CD1c-positive myeloid dendritic cell (primary cell): ENCODE results near the gene GNMT.
"Not testable (repeated sequence)": the region's sequence is repeated elsewhere in the genome, so short reads cannot be mapped to it uniquely, and the experiment has no call there.

Experiments used
- DNase-seq: peaks from one replicate; pipeline ENCODE4 v3.0.0-alpha.2; 2016; ENCODE audit errors: extremely low spot score

The GNMT gene

GRCh38 chr6:42974919-42975505 is 14.5 kb downstream of the GNMT start:
- DNase-seq, result no peak

- DNase-seq, result peak; percentile 21
Observed at GRCh38 chr6:42978487-42978838, 17.9 kb downstream of the GNMT start.

GRCh38 chr6:42978839-42979522 is 18.4 kb downstream of the GNMT start, which contains the start of gene PEX6:
PEX6 (minus strand) TSS chr6:42979181; CDS start chr6:42979150, 31 bp downstream.
- DNase-seq, result peak; percentile 93

DNA sequence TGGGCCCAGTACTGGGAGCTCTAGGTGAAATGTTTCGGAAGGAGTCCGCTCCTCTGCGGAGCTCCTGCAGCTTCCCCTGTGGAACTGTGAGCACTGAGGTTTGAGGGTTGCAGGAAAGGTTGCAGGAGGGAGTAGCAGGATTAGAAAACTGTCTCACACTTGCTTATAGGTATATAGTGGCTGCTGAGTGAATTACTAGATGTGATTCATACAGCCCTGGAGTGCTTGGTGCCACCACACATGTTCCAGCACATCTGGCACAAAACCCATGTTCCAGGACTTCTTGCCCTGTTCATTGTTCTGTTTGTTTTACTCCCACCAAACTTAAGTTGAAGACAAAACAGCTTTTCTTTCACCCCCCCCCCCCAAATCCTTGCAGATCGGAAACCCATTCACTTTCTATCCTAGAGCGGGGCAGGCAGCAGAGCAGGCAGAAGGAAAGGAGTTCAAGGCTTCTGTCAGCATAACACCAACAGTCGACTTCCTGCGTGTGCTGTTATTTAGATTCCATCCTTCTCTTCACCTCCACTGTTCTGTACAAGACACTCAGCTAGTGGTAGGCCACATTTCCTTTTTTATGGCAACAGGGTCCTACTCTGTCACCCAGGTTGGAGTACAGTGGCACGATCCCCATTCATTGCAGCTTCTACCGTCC is 19.1 kb downstream of the GNMT start:
- DNase-seq, result no peak

DNA sequence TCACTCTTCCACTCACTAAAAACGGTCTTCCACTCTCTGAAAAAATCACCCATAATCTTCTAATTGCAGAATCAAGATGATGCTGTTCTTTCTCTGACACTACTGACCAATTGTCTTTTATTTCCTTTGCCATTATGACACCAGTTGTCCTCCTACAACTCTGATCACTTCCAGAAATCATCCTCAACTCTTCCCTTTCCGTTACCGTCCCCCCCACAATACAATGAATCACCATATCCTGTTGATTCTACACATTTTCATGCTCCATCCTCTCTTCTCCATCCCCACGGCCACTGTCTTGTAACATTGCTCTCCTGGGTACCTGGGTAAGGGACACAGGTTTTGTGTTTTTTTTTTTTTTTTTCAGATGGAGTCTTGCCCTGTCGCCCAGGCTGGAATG is 21.3 kb downstream of the GNMT start:
- DNase-seq, result no peak

GRCh38 chr6:42984001-42984923 is 23.7 kb downstream of the GNMT start, which contains the start of gene PPP2R5D:
PPP2R5D (plus strand) TSS chr6:42984570; CDS start chr6:42984678, 108 bp downstream.
- peak; percentile 99 for DNase-seq

DNA sequence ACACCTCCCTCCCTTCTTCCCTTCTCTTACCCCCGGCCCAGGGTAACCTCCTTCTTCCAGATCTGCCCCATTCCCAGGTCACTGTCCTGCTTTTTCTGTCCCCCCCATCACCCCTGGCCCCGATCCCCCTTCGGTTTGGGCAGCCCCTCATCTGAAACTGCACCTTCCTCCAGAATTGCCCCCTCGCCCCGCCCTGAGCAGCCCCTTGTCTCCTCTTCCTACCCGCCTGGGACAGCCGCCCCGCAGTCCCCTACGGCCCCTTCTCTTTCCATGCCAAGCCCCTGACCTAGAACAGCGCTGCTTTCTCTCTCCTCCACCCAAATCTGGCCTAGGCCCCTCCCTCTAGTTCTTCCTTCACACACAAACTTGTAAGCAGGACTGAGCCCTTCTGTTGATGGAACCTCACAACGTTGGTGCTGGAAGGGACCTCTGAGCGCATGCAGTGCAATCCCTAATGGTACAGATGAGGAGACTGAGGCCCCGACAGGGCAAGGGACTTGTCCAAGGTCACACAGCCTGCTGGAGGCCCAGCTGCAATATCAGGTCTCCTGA is 24.4 kb downstream of the GNMT start:
- DNase-seq, result no peak

- no peak for DNase-seq
Observed at GRCh38 chr6:42987533-42988451, 27.2 kb downstream of the GNMT start.

- no peak for DNase-seq
Observed at GRCh38 chr6:42988486-42989020, 28.0 kb downstream of the GNMT start.

GRCh38 chr6:42989923-42990322 is 29.4 kb downstream of the GNMT start:
- no peak for DNase-seq

GRCh38 chr6:42993445-42993844 is 32.9 kb downstream of the GNMT start:
- DNase-seq, result no peak

GRCh38 chr6:42996513-42996912 is 36.0 kb downstream of the GNMT start:
- no peak for DNase-seq

GRCh38 chr6:42998205-42998604 is 37.7 kb downstream of the GNMT start:
- DNase-seq, result not testable (repeated sequence)

DNA sequence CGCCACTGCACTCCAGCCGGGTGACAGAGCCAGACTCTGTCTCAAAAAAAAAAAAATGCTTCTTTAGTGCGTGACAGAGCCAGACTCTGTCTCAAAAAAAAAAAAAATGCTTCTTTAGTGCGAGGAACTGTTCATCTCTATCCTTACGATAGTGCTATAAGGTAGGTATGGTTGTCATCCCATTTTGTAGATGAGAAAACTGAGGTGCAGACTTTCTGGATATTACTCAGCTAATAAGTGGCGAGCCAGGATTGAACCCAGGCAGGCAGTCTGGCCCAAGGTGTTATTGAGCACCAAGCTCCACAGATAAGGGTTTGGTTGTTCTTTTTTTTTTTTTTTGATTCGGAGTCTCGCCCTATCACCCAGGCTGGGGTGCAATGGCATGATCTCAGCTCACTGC is 41.3 kb downstream of the GNMT start:
- DNase-seq, result no peak

- no peak for DNase-seq
Observed at GRCh38 chr6:43005844-43006243, 45.3 kb downstream of the GNMT start.

DNA sequence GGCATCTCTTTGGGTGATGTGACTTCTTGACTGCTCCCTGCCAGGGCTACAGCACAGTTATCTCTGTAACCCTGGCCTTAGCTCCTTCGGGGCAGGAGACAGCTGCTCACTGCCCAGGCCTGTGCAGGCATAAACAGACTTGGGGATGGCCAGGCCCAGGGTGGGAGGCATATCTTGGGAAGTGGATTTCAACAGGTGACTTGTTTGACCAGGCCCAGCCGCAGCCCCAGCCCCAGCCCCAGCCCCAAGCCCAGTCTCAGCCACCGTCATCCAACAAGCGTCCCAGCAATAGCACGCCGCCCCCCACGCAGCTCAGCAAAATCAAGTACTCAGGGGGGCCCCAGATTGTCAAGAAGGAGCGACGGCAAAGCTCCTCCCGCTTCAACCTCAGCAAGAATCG is 45.7 kb downstream of the GNMT start:
- DNase-seq, result no peak

- DNase-seq, result no peak
Observed at GRCh38 chr6:43007126-43007525, 46.6 kb downstream of the GNMT start.

- peak; percentile 32 for DNase-seq
Observed at GRCh38 chr6:43009124-43009523, 48.6 kb downstream of the GNMT start.

DNA sequence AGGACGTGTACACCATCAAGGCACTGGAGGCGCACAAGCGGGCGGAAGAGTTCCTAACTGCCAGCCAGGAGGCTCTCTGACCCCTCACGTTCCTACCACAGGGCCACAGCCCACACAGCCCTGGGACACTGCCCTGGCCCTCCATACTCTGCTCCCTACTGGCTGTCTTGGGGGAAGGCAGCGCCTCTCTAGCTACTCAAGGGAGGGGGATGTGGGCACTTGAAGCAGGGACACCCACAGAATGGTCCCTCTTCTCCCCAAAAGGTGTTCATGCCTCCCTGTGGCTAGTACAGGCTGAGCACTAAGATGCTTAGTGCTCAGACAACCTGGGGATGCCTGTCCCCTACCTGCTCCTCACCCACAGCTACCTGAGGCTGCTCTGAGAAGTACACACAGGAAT is 50.7 kb downstream of the GNMT start:
- no peak for DNase-seq

- no peak for DNase-seq
Observed at GRCh38 chr6:43012364-43012763, 51.8 kb downstream of the GNMT start.
